Skin epidermis (tissue), 12 donors: ENCODE measurements around the gene FGF7.
"Not testable (repeated sequence)": the region's sequence is repeated elsewhere in the genome, so short reads cannot be mapped to it uniquely, and the experiment has no call there.

ENCODE experiments used
- H3K27ac ChIP-seq, 21 experiments: fragments of 200-600 bp; sonication (generic) in 11 of 21; one replicate each; pipeline ENCODE4 v1.5.0; 2020; ENCODE audit warnings: mild to moderate bottlenecking in 3 of 21, inconsistent platforms in 2 of 21, moderate library complexity in 2 of 21
- H3K4me3 ChIP-seq, 7 experiments: fragments of 200-600 bp; sonication (generic) in 2 of 7; one replicate each; pipeline ENCODE4 v1.5.0; 2020; ENCODE audit warnings: inconsistent platforms in 2 of 7, mild to moderate bottlenecking in 2 of 7, moderate library complexity in 1 of 7

Gene FGF7

GRCh38 chr15:49435174-49435573 lies 12.1 kb downstream of the FGF7 start:
- Histone ChIP-seq H3K27ac (no peak overlapping the region), H3K4me3 (no peak overlapping the region)

- Histone ChIP-seq H3K27ac (no peak overlapping the region), H3K4me3 (no peak overlapping the region)
These were observed 13.7 kb downstream of the FGF7 start for GRCh38 chr15:49436751-49437150.

- H3K4me3 ChIP-seq = no peak overlapping the region
- peak overlapping the region in 2 of 21 experiments; percentile 24 to 33 for H3K27ac ChIP-seq
These were observed 16.1 kb downstream of the FGF7 start for GRCh38 chr15:49438962-49439631.

GRCh38 chr15:49439678-49440395 lies 16.8 kb downstream of the FGF7 start:
- no peak overlapping the region for H3K4me3 ChIP-seq
- H3K27ac ChIP-seq = peak overlapping the region in 2 of 21 experiments; percentile 24 to 33

GRCh38 chr15:49441356-49441755 lies 18.3 kb downstream of the FGF7 start:
- Histone ChIP-seq H3K27ac (no peak overlapping the region), H3K4me3 (no peak overlapping the region)

GRCh38 chr15:49441816-49442215 lies 18.8 kb downstream of the FGF7 start:
- H3K27ac ChIP-seq = no peak overlapping the region
- no peak overlapping the region for H3K4me3 ChIP-seq

GRCh38 chr15:49452595-49452994 lies 29.6 kb downstream of the FGF7 start:
- H3K27ac ChIP-seq = no peak overlapping the region
- H3K4me3 ChIP-seq = no peak overlapping the region

GRCh38 chr15:49456166-49456565 lies 33.1 kb downstream of the FGF7 start:
- Histone ChIP-seq H3K27ac (no peak overlapping the region), H3K4me3 (no peak overlapping the region)

- Histone ChIP-seq H3K27ac (peak overlapping the region in 2 of 21 experiments; percentile 22 to 61), H3K4me3 (no peak overlapping the region)
These were observed 35.1 kb downstream of the FGF7 start for GRCh38 chr15:49458145-49458544.

GRCh38 chr15:49460411-49460941 lies 37.4 kb downstream of the FGF7 start:
- peak overlapping the region in 2 of 21 experiments; percentile 31 to 35 for H3K27ac ChIP-seq
- H3K4me3 ChIP-seq = no peak overlapping the region

GRCh38 chr15:49462232-49462844 lies 39.3 kb downstream of the FGF7 start:
- no peak overlapping the region for H3K4me3 ChIP-seq
- no peak overlapping the region for H3K27ac ChIP-seq

GRCh38 chr15:49464522-49464921 lies 41.5 kb downstream of the FGF7 start:
- H3K27ac ChIP-seq = no peak overlapping the region
- no peak overlapping the region for H3K4me3 ChIP-seq

GRCh38 chr15:49466119-49466518 lies 43.1 kb downstream of the FGF7 start:
- H3K4me3 ChIP-seq = no peak overlapping the region

GRCh38 chr15:49467746-49468480 lies 44.9 kb downstream of the FGF7 start:
- H3K27ac ChIP-seq = peak overlapping the region in 2 of 21 experiments; percentile 8 to 46
- no peak overlapping the region for H3K4me3 ChIP-seq

More at GRCh38 chr15:49466119-49466518, 43.1 kb downstream of the FGF7 start:
- H3K27ac ChIP-seq = peak overlapping the region in 6 of 21 experiments; percentile 3 to 35 (median 8)

GRCh38 chr15:49468481-49468839 lies 45.4 kb downstream of the FGF7 start:
- Histone ChIP-seq H3K27ac (peak overlapping the region in 1 of 21 experiments; percentile 46), H3K4me3 (no peak overlapping the region)

GRCh38 chr15:49471248-49471647 lies 48.2 kb downstream of the FGF7 start:
- not testable (repeated sequence) for H3K4me3 ChIP-seq, H3K27ac ChIP-seq

GRCh38 chr15:49471733-49472132 lies 48.7 kb downstream of the FGF7 start:
- Histone ChIP-seq H3K4me3 (no peak overlapping the region), H3K27ac (no peak overlapping the region)

- no peak overlapping the region for H3K4me3 ChIP-seq
These were observed 49.3 kb downstream of the FGF7 start for GRCh38 chr15:49472338-49472737.

GRCh38 chr15:49473031-49473430 lies 50.0 kb downstream of the FGF7 start:
- no peak overlapping the region for H3K27ac ChIP-seq
- no peak overlapping the region for H3K4me3 ChIP-seq

More at GRCh38 chr15:49472338-49472737, 49.3 kb downstream of the FGF7 start:
- no peak overlapping the region for H3K27ac ChIP-seq

- H3K4me3 ChIP-seq, H3K27ac ChIP-seq: not testable (repeated sequence)
These were observed 55.0 kb downstream of the FGF7 start for GRCh38 chr15:49478021-49478420.
